Activated CD4-positive, alpha-beta T cell treated with anti-CD3 and anti-CD28 coated beads, Interleukin-10, Interleukin-2, amounts not matched to agents 100 ng/mL and 50 ng/mL, durations not matched to agents 16 hours and 8 hours (primary cell): Measurements from ENCODE around the gene KRT1.
"Not testable (repeated sequence)": the region's sequence is repeated elsewhere in the genome, so short reads cannot be mapped to it uniquely, and the experiment has no call there.

Experiments used
- DNase-seq: peaks from one replicate; pipeline ENCODE4 v3.0.0-alpha.2; 2020

Gene KRT1

DNA sequence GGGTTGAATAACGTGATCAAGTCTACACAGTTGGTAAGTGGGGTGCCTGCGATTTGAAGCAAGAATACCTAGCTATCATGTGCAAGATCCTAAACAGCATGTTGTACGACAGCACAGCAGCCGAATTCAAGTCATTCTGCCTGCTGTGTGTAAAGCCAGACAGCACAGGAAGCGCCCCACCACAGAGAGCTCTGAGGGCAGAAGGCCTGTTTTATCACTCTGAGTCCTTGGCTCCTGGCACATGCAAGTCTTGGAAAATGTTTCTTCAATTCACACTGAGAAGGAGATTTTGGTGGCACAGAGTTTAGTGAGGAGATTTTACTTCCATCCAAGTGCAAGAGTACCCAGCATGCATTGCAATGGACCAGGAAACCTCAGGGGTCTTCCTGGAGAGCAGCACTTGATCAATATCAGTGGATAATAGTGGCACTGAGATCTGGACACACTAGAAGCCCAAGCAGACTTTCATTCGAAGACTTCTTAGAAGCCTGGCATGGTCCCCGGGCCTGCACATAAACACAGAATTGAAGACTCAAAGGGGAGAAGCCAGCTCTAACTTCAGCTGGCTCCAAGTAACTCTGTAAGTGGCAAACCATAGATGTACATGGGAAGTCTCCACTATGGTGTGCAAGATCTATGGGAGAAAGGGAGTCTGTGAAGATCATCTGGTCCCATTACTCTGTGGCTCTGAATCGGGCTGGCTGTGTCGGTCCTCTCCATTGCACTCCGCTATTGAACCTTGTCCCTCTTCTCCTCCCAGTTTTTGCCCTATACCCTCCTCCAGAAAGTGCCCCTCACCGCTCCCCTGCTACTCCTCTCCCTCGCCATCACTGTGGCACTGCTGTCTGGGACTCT lies 1.5 kb upstream of the KRT1 start:
- DNase-seq: peak; percentile 6

DNA sequence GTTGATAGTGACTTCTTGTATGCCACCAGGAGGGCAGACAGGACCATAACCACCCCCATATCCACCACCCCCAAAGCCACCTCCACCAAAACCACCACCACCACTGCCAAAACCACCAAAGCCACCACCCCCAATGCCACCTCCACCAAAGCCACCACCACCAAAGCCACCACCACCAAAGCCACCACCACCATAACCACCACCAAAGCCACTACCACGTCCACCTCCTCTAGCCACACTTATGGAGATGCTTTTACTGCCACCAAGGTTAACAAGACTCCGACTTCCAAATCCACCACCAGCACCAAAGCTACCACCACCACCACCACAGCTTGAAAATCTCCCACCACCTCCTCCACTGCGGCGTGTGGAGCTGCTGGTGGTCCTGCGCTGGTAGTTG lies 332 bp downstream of the KRT1 start:
- DNase-seq: no peak

GRCh38 chr12:52677671-52678070 lies 2.5 kb downstream of the KRT1 start:
- no peak for DNase-seq

DNA sequence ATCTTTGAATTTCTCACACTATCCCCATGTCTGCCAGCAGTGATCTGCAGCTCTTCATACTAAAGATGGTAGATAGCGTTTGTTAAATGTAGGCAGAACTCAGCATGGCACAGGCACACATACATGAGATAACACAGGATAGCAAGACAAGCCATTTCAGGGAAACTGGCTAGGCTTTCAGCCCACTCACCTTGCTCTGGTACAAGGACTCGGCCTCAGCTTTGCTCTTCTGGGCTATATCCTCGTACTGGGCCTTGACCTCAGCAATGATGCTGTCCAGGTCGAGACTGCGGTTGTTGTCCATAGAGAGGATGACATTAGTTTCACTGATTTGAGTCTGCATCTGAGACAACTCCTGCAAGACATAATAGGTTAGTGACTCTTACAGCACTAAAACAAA lies 3.1 kb downstream of the KRT1 start:
- DNase-seq: no peak

DNA sequence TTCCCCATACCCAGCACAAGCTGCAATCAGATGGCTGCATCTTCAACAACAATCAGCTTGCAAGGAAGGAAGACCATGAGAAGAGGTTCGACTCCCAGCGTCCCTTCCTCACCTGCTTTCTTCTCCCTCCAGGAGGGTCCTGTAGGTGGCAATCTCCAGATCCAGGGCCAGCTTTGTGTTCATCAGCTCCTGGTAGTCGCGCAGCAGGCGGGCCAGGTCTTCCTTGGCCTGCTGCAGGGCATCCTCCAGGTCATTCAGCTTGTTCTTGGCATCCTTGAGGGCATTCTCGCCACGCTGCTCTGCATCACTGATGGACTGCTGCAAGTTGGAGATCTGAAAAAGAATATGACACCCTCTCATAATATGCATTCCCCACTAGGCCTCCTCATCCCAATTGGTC lies 4.0 kb downstream of the KRT1 start:
- DNase-seq: no peak

DNA sequence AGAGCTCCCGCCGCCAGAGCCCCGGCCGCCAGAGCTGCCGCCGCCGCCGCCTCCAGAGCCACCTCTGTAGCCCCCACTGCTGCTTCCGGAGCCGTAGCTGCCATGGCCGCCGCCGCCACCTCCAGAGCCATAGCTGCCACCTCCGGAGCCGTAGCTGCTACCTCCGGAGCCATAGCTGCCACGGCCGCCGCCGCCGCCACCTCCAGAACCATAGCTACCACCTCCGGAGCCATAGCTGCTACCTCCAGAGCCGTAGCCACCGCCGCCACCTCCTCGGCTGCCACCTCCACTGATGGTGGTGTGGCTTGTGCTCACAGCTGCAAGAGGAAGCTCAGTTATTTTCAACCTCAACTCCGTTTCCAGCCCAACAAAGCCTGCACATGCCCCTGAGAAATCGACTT lies 4.9 kb downstream of the KRT1 start:
- no peak for DNase-seq

DNA sequence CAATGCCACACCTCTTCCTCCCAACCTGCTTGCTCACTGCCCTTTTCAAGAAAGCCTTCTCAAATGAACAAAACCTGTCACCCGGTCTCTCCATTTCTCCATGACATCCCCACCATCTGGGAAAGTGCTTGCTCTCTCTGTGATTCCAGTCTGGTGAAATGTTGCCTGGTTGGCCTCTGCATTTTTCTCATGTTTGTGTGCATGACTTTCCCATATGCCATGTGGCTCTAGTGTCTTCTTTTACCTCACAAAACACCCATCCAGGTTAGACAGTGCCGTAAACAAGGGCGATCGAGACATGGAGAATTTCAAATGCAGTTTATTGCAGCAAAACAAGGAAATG lies 5.8 kb downstream of the KRT1 start:
- DNase-seq: no peak

DNA sequence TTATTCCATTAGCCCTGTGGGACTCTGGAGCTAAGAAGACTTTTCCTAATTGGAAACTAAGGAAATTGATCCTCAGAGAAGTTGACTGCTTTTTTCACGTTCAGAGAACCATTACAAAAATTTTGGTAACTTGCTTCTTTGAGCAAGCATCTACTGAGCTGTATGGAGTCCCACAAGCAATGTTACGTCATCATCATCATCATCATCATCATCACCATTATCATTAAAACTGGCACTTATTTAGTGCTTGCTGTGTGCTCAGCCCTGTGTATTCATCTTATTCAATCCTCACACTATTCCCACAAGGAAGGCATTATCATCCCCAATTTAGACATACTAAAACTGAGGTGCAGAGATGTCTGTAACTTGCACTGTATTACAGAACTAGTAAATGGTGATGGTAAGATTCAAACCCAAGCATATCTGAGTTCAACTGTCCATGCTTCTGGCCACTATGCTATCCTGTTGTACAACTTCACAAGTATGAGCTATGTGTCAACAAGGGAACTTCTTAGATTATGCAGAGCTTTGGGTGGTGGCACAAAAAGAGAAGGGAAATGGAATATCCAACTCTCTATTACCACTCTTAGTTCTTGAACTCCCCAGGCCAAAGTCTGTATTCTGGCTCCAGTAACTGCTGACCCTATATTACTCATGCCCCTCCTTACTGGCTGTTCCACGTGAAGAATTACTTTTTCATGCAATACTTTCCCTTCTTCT lies 6.3 kb downstream of the KRT1 start:
- DNase-seq: no peak

DNA sequence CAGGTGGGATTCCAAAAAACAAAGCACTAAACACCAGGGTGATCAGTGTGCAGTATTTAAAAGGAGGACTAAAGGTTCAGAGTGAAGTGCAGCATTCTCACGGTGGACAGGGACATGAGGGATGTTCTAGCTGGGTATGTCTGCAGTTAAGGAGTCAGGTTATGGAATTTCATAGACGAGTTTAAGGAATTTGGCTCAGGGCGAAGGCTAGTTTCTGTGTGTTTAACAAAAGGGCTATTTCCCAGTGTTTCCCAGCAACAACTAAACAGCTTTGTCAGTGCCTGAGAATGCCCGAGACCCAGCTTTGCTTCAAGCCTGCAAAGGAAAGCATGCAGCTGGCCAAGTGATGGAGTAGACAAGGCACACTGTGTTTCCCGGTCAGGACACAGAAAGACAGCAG lies 7.0 kb downstream of the KRT1 start:
- no peak for DNase-seq

GRCh38 chr12:52672321-52672933 lies 7.8 kb downstream of the KRT1 start:
- DNase-seq: no peak

DNA sequence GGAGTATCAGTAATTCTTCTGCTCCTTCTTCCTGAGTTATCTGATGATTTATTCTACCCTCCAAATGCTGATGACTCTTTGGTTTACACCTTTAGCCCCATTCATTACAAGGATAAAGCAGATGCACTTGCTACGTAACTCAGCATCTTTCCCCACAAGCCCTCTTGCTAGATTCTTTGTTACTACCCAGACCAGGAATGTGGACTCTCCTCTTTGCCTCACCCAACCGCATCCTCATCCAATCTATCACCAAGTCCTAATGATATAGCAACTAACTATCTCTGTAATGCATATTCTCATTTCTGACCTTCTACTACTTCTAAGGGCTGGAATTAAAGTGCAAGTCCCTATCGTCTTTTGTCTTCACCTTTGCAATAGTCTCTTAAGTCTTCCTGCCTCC lies 9.2 kb downstream of the KRT1 start:
- no peak for DNase-seq

GRCh38 chr12:52670506-52670905 lies 9.7 kb downstream of the KRT1 start:
- DNase-seq: no peak

DNA sequence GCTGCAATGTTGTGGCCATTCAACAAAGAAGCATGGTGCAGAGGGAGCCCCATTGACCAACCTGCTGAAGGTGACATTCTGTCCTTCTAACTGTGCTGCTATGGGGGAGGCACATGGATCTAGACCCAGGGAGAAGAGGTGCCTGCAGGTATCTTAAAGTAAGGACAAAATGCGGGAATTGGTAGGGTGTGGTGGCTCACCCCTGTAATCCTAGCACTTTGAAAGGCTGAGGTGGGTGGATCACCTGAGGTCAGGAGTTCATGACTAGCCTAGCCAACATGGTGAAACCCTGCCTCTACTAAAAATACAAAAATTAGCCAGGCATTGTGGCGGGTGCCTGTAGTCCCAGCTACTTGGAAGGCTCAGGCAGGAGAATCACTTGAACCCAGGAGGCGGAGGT lies 10.3 kb downstream of the KRT1 start:
- not testable (repeated sequence) for DNase-seq

GRCh38 chr12:52669426-52669825 lies 10.8 kb downstream of the KRT1 start:
- DNase-seq: no peak

DNA sequence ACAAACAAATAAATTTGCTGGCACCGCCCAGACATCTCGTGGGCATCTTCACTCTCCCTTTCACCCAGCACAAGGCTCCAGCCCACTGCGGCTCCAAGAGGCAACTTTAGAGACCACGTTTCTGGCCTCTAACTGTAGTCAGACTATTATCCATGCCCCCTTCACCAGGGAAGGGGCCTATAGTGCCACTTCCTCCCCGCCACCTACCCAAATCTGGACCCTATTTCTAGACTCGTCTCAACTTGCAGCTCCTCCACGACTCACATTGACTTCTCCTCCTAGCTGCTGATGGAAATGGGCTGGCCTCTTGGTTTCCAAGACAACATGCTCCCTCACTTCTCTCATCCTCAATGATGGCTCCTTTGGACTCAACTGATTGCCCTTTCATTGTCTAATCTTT lies 12.3 kb downstream of the KRT1 start:
- no peak for DNase-seq

DNA sequence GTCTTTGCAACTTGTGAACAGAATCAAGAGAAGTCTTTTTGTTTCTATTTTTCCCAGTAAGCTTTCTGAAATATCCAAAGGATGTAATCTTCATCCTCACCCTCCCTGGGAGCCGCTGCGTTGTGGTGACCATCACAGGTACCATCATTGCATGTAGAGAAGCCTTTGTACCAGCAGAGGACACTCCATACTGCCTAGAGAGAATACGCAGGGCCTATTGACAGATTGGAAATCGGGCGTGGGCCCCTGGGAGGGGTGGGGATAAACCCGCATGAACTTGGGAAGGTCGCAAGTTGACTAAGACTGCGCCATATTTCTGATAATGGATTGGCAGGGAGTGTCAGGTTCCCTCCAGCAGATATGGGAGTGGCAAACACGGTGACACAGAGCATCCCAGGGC lies 12.7 kb downstream of the KRT1 start:
- DNase-seq: no peak

DNA sequence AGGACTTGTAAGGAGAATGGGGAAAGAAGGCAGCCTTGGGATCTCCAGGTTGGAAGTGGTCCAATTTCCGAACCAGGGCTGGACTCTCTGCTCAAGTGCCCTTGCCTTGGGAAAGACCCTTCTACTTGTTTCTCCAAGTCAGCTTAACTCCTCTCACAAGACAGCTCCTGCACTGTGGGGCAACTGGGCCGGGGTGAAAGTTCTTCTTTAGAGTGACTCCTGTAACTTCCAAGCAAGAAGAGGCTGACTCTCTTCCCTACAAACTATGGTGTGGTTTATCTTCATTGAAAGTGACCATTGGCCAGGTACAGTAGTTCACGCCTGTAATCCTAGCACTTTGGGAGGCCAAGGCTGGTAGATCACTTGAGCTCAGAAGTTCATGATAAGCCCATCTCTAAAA lies 13.7 kb downstream of the KRT1 start:
- DNase-seq: no peak

DNA sequence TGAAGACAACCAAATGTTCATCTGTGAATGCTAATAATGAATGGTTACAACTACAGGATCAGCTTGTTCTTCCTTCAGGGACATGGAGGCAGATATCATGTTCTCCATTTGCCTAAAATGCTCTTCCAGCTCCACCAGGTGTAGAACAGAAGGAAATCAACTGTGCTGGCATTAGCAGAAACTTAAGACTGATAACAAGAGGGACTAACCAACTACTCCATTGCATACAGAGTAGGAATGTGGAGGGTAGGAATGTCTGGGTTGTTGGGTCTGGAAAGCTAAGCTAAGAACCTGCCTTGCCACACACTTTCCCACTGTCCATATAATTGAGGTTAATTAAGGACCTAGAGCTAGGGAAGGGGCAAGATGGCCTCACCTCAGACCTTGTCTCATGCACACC lies 16.8 kb downstream of the KRT1 start:
- DNase-seq: no peak

GRCh38 chr12:52662918-52663229 lies 17.3 kb downstream of the KRT1 start:
- DNase-seq: no peak

GRCh38 chr12:52662093-52662917 lies 17.9 kb downstream of the KRT1 start:
- no peak for DNase-seq

DNA sequence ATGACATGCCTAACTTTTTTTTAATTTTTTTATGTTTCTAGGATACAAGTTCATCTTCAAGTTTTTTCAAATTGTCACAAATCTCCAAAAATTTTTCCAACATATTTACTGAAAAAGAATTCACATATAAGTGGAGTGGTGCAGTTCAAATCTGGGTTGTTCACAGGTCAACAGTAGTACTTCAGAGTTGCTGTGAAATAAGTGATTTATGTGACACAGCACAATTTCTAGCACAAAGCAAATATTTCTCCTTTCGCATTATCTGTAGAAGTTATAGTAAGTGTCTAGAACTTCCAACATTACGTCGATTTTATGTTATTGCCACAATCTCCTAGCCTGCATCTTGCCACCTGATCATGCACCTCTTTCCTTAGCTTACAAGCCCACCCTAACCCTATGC lies 18.5 kb downstream of the KRT1 start:
- DNase-seq: no peak

- DNase-seq: no peak
These were observed 19.2 kb downstream of the KRT1 start for GRCh38 chr12:52660934-52661499.

DNA sequence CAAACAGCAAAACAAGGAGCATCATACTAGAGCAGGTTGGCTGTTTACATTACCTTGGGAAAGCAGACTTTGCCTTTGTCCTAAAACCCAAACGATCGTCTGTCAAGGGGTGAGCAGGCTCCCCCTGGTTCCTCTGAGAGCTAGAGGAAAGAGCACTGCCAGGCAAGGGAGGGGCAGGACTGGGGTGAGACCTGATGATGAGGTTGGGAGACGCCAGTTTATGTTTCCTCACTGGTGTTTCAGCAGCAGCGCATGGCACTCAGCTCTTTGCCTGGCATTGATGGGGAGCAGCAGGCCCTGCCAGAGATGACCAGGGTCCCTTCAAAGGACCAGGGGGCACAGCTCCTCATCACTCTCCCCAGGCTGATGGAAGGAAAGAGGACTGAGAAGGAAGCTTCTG lies 20.3 kb downstream of the KRT1 start:
- no peak for DNase-seq
